HG03460 (cell line): ENCODE results near the gene CCNF.
"Not testable (repeated sequence)": the region's sequence is repeated elsewhere in the genome, so short reads cannot be mapped to it uniquely, and the experiment has no call there.

Source experiments
- ATAC-seq: cut with Tn5 transposase; IDR thresholded peaks from one replicate; pipeline ENCODE4 v1.9.1; 2021; ENCODE audit not compliant: unreplicated experiment

Gene CCNF

DNA sequence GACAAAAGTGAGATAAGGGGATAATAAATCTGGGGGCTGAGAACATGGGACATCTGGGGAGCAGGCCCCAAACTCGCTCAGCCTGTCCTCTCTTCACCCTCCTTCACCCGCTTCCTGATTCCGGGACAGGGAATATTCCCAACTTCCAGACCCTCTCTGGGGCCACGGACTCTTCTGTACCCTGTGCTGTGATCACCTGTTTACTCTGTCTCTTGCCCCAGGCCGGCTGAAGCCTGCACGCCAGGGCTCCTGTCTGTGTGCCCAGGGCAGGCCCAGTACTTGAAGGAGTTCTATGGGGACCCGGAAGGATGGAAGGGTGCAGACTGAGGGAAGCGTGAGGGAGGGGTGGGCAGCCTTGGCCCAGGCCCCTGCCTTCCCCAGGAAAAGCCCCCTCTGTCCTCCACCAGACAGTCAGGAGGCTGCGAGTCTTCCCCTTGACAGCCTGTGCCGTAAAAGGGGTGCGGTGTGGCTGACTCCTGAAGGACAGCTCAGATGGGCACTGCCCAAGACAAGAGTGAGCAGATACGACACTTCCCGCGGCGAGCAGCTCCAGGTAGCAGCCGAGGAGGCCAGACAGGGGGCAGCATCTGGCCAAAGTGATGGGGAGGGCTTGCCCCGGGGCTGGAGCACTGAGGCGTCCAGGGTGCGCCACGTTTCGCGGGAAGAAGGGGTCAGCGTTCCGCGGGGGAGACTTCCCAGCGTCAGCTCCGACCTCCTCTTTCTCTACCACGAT lies 1.0 kb upstream of the CCNF start:
- peak; percentile 24 for ATAC-seq

GRCh38 chr16:2428784-2429033 lies 538 bp upstream of the CCNF start:
- ATAC-seq: no peak

DNA sequence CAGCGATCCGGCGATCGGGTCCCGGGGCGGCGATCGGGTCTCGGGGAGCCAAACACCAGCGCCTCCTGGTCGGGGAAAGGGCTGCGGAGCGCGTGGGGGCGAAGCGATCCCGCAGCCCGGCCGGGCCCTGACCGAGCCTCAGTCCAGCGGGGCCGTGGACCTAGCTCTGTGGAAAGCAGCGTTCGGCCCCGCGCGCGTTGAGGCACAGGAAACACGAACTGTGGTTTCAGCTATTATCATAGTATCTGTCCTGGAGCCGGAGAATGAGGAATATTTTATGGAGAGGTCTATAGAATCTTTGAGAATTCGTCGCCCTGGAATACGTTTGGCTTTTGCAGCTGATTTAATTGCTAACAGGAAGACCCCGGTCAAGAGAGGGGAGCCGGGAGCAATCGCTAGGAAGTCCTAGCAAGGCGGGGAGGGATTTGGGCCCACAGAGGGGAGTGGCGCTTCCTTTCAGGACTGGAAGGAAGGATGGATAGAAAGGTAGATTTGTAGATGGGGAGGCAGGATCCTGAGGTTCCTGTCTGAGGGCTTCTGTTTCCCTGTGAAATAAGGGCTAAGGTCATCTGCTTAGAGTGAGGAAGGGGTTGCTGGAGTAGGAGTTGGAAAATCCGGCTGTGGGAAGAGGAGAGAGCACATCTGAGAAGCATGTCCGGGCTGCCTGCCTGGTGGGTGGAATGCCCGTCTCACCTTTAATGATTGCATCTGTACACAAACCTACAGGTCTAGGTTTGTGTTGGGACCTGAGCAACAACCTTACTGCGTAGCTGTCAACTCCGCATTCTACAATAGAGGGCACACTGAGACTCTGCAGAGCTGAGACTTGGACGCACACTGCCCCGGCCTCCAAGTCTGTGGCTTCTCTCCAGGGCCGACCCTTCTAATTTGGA lies 770 bp downstream of the CCNF start:
- ATAC-seq: no peak

DNA sequence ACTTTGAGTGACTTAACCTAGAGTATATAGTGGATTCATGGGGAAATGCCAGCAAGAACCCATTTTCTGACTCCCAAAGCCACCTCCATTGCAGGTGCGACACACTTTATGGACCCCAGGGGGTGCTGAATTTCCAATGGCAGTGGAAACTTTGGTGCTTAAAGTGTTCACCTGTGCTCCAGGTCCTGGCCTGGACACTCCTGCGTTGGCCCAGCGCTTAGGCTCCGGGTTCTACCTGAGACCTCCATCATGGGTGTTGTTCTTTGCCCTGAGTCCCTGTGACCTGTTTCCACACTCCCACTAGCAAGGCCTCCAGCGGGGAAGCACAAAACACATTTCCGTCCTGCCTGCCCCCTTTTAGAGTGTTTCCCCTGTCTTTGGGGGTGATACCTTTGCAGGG lies 3.0 kb downstream of the CCNF start:
- no peak for ATAC-seq

DNA sequence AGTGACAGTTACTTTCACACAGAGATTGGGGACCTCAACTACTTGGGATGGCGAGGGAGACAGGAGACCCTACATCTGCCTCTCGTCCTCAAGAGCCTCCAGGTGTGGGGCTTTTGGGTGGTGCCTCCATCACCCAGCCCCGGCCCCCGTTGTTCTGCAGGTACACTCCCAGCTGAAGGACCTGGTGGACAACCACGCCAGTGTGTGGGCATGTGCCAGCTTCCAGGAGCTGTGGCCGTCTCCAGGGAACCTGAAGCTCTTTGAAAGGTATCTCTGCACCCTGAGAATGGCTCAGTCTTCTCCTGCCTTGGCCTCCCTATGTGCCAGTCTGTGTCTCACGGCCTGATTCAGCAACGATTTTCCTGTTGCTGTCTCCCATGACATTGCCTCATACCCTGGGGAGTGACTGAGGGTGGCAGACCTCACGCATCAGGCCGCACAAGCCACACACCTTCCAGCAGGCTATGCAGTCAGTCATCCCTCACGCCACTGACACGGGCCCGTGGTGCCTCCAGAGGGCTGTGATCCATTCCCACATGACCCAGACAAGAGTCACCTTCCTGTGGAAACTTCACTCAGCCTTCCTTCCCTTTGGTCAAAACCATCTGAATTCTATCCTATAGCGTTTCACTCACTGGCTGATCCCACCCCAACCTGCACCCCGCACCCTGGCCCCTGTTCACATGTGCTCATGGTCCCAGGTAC lies 3.7 kb downstream of the CCNF start:
- no peak for ATAC-seq

DNA sequence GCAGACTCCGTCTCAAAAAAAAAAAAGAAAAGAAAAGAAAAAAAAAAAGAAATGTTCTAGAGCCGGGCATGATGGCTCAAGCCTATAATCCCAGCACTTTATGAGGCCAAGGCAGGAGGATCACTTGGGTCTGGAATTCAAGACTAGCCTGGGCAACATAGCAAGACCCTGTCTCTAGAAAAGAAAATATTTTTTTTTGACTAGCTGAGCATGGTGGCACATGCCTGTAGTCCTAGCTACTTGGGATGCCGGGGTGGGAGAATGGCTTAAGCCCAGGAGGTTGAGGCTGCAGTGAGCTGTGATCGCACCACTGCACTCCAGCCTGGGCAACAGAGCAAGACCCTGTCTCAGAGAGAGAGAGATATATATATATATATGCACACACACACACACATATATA lies 6.0 kb downstream of the CCNF start:
- ATAC-seq: not testable (repeated sequence)

DNA sequence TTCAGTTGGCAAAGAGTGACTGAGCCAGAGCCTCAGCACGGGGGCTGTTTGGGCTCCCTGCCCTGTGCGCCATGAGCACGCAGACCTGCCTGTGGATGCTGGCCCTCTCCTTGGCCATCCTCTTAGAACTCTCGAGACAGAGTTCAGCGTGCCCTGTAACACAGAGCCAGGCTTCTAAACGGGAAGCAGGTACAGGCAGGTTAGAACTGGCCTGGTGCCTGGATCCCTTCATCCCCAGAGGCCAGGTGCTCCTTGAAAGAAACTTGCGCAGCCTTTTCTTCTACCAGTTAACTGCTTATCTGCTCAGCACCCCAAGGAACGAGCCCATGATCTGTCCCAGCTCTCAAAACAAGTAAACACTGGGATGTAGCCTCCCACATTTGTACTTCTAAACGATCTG lies 6.9 kb downstream of the CCNF start:
- ATAC-seq: no peak

DNA sequence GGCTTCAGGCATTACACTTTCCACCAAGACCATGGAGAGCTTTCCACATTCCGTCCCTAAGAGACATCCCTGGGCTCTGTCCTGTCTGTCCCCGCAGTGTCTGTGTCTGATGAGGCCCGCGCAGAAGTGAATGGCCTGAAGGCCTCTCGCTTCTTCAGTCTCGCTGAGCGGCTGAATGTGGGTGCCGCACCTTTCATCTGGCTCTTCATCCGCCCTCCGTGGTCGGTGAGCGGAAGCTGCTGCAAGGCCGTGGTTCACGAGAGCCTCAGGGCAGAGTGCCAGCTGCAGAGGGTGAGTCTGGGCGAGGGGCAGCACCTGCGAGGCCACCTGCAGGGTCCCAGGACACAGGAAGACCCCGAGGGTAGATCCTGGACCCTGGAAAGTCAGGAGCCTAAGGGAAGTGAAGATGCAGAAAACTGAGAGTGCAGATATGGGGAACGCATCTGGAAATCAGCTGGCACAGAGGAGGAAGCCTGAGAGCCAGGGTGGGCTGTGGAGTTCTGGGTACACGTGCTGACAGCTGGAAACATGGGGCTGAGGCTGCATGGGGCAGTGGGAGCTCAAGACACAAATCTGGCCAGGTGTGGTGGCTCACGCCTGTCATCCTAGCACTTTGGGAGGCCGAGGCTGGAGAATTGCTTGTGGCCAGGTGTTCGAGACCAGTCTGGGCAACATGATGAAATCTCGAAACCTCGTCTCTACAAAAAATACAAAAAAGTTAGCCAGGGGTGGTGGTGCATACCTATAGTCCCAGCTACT lies 8.0 kb downstream of the CCNF start:
- no peak for ATAC-seq

DNA sequence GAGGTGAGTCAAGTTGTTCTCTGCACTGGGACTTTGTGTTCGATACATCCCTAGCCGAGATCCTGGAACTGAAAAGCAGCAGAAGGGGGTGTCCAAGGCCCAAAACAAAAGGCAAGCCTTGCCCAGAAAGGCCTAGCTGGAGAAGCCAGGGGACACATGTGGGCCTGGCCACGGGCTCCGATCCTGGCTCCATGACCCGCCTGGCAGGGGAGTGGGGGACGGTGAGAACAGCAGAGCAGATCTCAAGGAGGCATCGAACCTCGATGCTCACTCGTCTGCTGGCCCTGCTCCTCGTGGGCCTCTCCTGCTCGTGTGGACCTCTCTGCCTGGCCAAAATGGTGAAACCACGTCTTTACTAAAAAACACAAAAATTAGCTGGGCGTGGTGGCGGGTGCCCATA lies 8.9 kb downstream of the CCNF start:
- no peak for ATAC-seq

DNA sequence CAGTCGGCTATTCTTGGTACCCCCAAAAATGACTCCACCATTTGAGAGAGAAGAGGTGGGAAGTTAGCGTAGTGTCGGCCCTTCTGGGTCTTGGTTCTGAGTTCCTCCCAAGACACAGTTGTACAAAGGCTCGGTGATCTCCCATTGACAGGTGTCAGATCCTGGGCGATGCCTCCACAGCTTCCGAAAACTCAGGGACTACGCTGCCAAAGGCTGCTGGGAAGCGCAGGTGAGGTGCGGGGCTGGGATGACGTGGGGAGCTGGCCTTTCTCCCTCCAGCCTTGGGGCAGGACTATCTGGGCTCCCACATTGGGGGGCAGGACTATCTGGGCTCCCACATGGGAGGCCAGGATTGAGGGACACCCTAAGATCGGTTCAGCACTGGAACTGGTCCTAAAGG lies 10.4 kb downstream of the CCNF start:
- ATAC-seq: no peak

DNA sequence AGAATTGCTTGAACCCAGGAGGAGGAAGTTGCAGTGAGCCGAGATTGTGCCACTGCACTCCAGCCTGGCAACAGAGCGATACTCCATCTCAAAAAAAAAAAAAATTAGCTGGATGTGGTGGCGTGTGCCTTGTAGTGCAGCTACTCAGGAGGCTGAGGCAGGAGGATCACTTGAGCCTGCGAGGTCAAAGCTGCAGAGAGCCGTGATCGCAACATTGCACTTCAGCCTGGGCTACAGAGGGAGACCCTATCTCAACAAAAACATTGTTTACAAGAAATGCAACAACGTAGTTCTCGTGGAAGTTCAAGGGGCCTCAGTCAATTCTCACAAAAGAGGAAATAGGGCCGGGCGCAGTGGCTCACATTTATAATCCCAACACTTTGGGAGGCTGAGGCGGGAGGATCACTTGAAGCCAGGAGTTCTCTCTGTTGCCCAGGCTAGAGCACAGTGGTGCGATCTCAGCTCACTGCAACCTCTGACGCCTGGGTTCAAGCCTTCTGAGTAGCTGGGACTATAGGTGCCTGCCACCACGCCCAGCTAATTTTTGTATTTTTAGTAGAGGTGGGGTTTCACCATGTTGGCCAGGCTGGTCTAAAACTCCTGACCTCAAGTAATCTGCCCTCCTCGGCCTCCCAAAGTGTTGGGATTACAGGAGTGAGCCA lies 12.0 kb downstream of the CCNF start:
- ATAC-seq: not testable (repeated sequence)

- ATAC-seq: no peak
Measured at GRCh38 chr16:2443555-2443954, 14.3 kb downstream of the CCNF start.

GRCh38 chr16:2447920-2448583 lies 18.8 kb downstream of the CCNF start:
- ATAC-seq: no peak

GRCh38 chr16:2449118-2449517 lies 19.9 kb downstream of the CCNF start:
- no peak for ATAC-seq

DNA sequence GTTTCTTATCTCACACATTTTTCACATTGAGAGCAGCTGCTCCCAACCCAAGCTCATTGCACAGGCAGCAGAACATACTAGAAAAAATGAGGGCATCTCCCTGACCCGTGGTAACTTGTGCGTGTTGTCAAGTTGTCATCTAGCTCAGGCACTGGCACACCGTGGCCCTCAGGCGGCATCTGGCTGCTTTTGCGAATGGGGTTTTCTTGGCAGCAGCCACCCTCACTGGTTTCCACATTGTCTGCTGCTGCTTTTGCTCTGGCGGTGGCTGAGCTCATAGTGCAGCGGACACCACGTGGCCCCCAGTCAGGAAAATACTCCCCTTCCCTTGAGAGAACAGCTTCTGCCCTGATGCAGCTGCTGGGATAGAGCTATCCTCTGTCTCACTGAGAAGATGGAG lies 21.3 kb downstream of the CCNF start:
- no peak for ATAC-seq

- ATAC-seq: no peak
Measured at GRCh38 chr16:2450975-2451381, 21.7 kb downstream of the CCNF start.

- ATAC-seq: no peak
Measured at GRCh38 chr16:2451851-2452320, 22.6 kb downstream of the CCNF start.

- no peak for ATAC-seq
Measured at GRCh38 chr16:2452650-2453049, 23.4 kb downstream of the CCNF start.

- no peak for ATAC-seq
Measured at GRCh38 chr16:2455081-2455845, 26.0 kb downstream of the CCNF start.
